ENCODE data around the gene STC2. TPM values are rescaled to one million over a fixed set of nuclear protein-coding genes. Genes with fewer than 3 reads are reported as not detected.
A peak's percentile ranks its signal among the peaks of the same experiment; 100 is the strongest.

Gene STC2
- total and polyA plus RNA-seq, 2 experiments from 2014 or later = 65.2 to 138 TPM

- TF ChIP-seq CTCF (IDR thresholded peaks at IDR 0.05; ENCODE audit: low read depth, low read length) = no peak
- peaks cover 11% of the 10 kb centered on the region for H3K36me3 ChIP-seq
- no peaks in the 10 kb centered on the region for H3K9me3 ChIP-seq (ENCODE audit: low read depth)
- peaks cover 14% of the 10 kb centered on the region for H3K4me1 ChIP-seq (ENCODE audit: low read depth)
- DNase-seq (ENCODE audit: low read depth in 1 of 2, low spot score in 1 of 2) = no peak
- no peak overlapping the region for H3K4me3 ChIP-seq
- H3K27ac ChIP-seq = no peak overlapping the region
- H3K27me3 ChIP-seq = no peaks in the 10 kb centered on the region
Observed at GRCh38 chr5:173314166-173314952, 13.9 kb downstream of the STC2 start.

DNA sequence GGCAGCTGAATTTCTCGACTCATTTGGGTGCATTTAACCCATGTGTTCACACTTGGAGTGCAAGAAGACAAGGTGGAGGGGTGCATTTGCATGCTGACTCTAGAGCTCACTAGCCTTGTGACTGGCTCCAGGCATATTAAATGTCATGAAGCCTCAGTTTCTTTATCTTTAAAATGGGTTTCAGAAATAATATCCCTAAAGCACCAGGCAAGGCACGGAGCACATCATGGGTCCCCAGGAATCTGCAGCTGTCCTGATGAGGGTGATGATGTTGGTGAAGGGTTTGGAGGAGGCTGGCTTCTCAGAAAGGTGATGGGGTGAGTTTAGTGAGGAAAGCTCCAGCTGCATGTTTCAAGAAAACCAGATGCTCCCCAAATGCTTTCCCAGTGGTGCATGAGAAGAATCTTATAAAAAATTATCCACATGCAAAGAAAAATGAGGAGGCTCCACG, 14.8 kb downstream of the STC2 start:
- no peak overlapping the region for H3K27ac ChIP-seq
- H3K27me3 ChIP-seq = no peaks in the 10 kb centered on the region
- TF ChIP-seq CTCF (IDR thresholded peaks at IDR 0.05; ENCODE audit: low read depth, low read length) = no peak
- peaks cover 7% of the 10 kb centered on the region for H3K36me3 ChIP-seq
- no peak for DNase-seq (ENCODE audit: low read depth in 1 of 2, low spot score in 1 of 2)
- peaks cover 14% of the 10 kb centered on the region for H3K4me1 ChIP-seq (ENCODE audit: low read depth)
- no peak overlapping the region for H3K4me3 ChIP-seq
- no peaks in the 10 kb centered on the region for H3K9me3 ChIP-seq (ENCODE audit: low read depth)

GRCh38 chr5:173312821-173313220, 15.4 kb downstream of the STC2 start:
- no peak overlapping the region for H3K27ac ChIP-seq
- H3K27me3 ChIP-seq = no peaks in the 10 kb centered on the region
- no peak for TF ChIP-seq CTCF (IDR thresholded peaks at IDR 0.05; ENCODE audit: low read depth, low read length)
- peaks cover 6% of the 10 kb centered on the region for H3K36me3 ChIP-seq
- no peak for DNase-seq (ENCODE audit: low read depth in 1 of 2, low spot score in 1 of 2)
- peaks cover 14% of the 10 kb centered on the region for H3K4me1 ChIP-seq (ENCODE audit: low read depth)
- H3K9me3 ChIP-seq (ENCODE audit: low read depth) = no peaks in the 10 kb centered on the region
- H3K4me3 ChIP-seq = no peak overlapping the region

DNA sequence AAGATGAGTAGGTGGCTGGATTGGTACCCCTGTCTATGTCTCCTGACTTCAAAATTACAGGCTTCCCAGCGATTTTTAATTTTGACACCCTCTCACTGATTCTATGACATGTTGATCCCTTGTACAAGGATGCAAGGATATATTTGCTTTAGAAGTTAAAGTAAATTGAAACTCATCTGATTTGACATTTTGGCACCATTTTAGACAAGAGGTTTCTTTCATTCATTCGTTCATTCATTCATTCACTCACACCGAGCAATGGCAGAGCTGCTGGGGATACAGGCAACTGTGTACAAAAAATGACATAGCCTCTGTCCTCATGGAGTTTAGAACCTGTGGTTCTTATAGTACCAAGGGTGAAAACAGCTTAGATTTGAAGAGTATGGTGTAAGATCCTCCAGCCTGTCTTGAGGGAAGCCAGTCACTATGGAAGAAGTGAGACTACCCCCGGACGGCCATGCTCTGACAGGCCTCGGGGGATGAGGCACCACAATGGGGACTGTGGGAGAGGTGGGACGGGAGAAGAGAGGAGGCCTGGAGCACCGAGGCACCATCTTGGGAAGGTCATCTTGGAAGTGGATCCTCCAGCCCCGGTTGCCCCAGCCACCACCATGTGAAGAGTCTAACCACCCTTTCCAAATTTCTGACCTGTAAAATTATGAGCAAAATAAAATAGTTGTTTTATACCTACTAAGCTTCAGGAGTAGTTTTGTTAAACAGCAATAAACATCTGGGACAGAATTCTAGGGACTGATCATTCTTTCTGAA, 16.2 kb downstream of the STC2 start:
- Histone ChIP-seq H3K27ac (no peak overlapping the region), H3K36me3 (no peaks in the 10 kb centered on the region), H3K27me3 (no peaks in the 10 kb centered on the region), H3K9me3 (ENCODE audit: low read depth) (no peaks in the 10 kb centered on the region), H3K4me1 (ENCODE audit: low read depth) (peaks cover 14% of the 10 kb centered on the region), H3K4me3 (no peak overlapping the region)
- TF ChIP-seq CTCF (IDR thresholded peaks at IDR 0.05; ENCODE audit: low read depth, low read length) = no peak
- DNase-seq (ENCODE audit: low read depth in 1 of 2, low spot score in 1 of 2) = no peak

DNA sequence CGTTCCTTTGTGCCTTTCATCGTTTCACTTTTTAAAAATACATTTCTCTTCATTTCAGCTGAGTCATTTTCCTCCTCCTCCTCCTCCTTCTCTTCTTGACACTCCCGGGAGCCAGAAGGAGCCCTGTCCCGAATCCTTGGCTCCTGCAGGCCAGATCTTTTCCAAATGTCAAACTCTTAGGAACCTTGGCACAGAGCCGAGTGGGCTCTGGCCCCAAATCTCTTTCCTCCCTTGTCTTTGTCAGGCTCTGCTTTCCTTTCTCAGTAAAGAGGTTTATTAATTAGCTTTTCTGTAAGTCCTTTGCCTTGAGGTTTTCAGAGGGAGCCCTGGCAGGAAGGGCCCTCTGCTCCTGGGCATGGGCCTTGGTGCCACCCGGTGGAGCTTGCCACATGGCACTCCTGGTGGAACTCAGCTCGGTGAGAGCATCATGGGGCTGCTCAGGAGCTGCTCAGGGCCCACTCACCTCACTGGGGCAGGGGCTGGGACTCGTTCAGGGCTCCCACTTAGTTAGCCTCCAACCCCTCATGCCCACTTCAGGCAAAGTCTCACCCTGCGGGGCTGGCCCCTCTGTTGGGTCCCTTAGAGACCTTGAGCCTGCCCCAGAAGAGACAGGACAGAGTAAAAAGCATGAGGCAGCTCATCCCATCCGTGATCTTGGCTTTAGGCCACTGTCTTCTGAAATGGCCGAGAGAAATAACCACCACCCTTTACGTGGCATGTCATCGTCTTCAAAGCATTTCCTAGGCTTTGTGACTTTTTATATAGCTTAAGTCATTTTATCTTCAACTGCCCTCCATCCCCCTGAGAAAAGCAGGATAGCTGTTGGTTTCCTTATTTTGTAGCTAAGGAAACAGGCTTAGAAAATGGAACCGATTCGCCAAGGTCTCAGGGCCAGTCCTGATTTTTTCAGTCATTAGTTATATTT, 17.1 kb downstream of the STC2 start:
- TF ChIP-seq CTCF (IDR thresholded peaks at IDR 0.05; ENCODE audit: low read depth, low read length) = no peak
- H3K36me3 ChIP-seq = no peaks in the 10 kb centered on the region
- H3K4me3 ChIP-seq = no peak overlapping the region
- no peaks in the 10 kb centered on the region for H3K9me3 ChIP-seq (ENCODE audit: low read depth)
- peaks cover 6% of the 10 kb centered on the region for H3K4me1 ChIP-seq (ENCODE audit: low read depth)
- H3K27ac ChIP-seq = no peak overlapping the region
- peak in 1 of 2 donors; percentile 81 for DNase-seq (ENCODE audit: low read depth in 1 of 2, low spot score in 1 of 2)
- no peaks in the 10 kb centered on the region for H3K27me3 ChIP-seq
